A549 (cell line): ENCODE data around the gene PRKAG2.

Experiments
- EHMT2 ChIP-seq: fragments of 200-600 bp; sonication (generic); IDR thresholded peaks from 2 replicates; pipeline ENCODE4 v1.6.1; 2016; ENCODE audit warnings: antibody characterized with exemption, low read depth, mild to moderate bottlenecking, moderate library complexity
- JUN ChIP-seq, 2 experiments: fragments of >200 bp; sonication (Bioruptor Twin); formaldehyde crosslinking; IDR thresholded peaks; 2 replicates in 1 of 2; 3 replicates in 1 of 2; pipeline ENCODE4 v1.6.1; 2016 to 2017
- MAZ ChIP-seq: fragments of 150-350 bp; IDR thresholded peaks from 2 replicates; pipeline ENCODE4 v1.6.1; 2014; ENCODE audit warnings: antibody characterized with exemption, low read depth, low read length, borderline replicate concordance
- RCOR1 ChIP-seq: fragments of 150-350 bp; IDR thresholded peaks from 2 replicates; pipeline ENCODE4 v1.6.1; 2014; ENCODE audit warnings: antibody characterized with exemption, low read length, low read depth
- RFX5 ChIP-seq: fragments of 450-650 bp; IDR thresholded peaks from 2 replicates; pipeline ENCODE4 v1.7.1; 2014; ENCODE audit warnings: antibody characterized with exemption, mild to moderate bottlenecking, moderate library complexity

GRCh38 chr7:151631570-151631952 is 245.4 kb downstream of the PRKAG2 start:
- TF ChIP-seq RCOR1, result no peak
- no peak for TF ChIP-seq MAZ
- TF ChIP-seq EHMT2, result no peak
- no peak for TF ChIP-seq RFX5
- TF ChIP-seq JUN (IDR thresholded peaks at IDR 0.05), result no peak
